Activated T-cell treated with anti-CD3 and anti-CD28 coated beads for 24 hours (primary cell): ENCODE measurements around the gene COL20A1.
"Not testable (repeated sequence)": the region's sequence is repeated elsewhere in the genome, so short reads cannot be mapped to it uniquely, and the experiment has no call there.

Experiments used
- DNase-seq: peaks from one replicate; pipeline ENCODE4 v3.0.0-alpha.2; 2020; ENCODE audit warnings: low read depth

COL20A1 gene

GRCh38 chr20:63292904-63293303 lies at the start of gene COL20A1:
COL20A1 (plus strand) TSS chr20:63293186; CDS start chr20:63295108, 1,922 bp downstream.
- no peak for DNase-seq

GRCh38 chr20:63243604-63244247 lies 49.3 kb upstream of the COL20A1 start:
- no peak for DNase-seq

GRCh38 chr20:63244468-63244867 lies 48.5 kb upstream of the COL20A1 start:
- DNase-seq, result no peak

GRCh38 chr20:63246490-63247288 lies 46.3 kb upstream of the COL20A1 start:
- DNase-seq, result no peak

GRCh38 chr20:63247671-63248228 lies 45.2 kb upstream of the COL20A1 start:
- DNase-seq, result no peak

- no peak for DNase-seq
Measured at GRCh38 chr20:63248835-63249591, 44.0 kb upstream of the COL20A1 start.

- no peak for DNase-seq
Measured at GRCh38 chr20:63249891-63250290, 43.1 kb upstream of the COL20A1 start.

- not testable (repeated sequence) for DNase-seq
Measured at GRCh38 chr20:63251350-63251749, 41.6 kb upstream of the COL20A1 start.

GRCh38 chr20:63252284-63252711 lies 40.7 kb upstream of the COL20A1 start:
- DNase-seq, result no peak

- DNase-seq, result no peak
Measured at GRCh38 chr20:63253065-63253437, 39.9 kb upstream of the COL20A1 start.

GRCh38 chr20:63253438-63254231 lies 39.4 kb upstream of the COL20A1 start:
- no peak for DNase-seq

- DNase-seq, result no peak
Measured at GRCh38 chr20:63254232-63254605, 38.8 kb upstream of the COL20A1 start, which contains the start of gene NKAIN4. NKAIN4 (minus strand) TSS chr20:63254463; CDS start chr20:63254450, 13 bp downstream.

GRCh38 chr20:63254606-63255384 lies 38.2 kb upstream of the COL20A1 start:
- no peak for DNase-seq

GRCh38 chr20:63255931-63256704 lies 36.9 kb upstream of the COL20A1 start:
- no peak for DNase-seq

- DNase-seq, result no peak
Measured at GRCh38 chr20:63256954-63257353, 36.0 kb upstream of the COL20A1 start.

GRCh38 chr20:63257629-63258028 lies 35.4 kb upstream of the COL20A1 start:
- no peak for DNase-seq

GRCh38 chr20:63258781-63259180 lies 34.2 kb upstream of the COL20A1 start:
- DNase-seq, result no peak

GRCh38 chr20:63259734-63260460 lies 33.1 kb upstream of the COL20A1 start:
- no peak for DNase-seq

- DNase-seq, result no peak
Measured at GRCh38 chr20:63260521-63260920, 32.5 kb upstream of the COL20A1 start.
